MM.1S (cell line): ENCODE data around the gene TUBB4B.
A peak's percentile ranks its signal among the peaks of the same experiment; 100 is the strongest.
"Not testable (repeated sequence)": the region's sequence is repeated elsewhere in the genome, so short reads cannot be mapped to it uniquely, and the experiment has no call there.

Source experiments
- DNase-seq: peaks from one replicate; pipeline ENCODE4 v3.0.0-alpha.2; 2015
- H2AFZ ChIP-seq: fragments of 300-600 bp; sonication (generic); 2 replicates; pipeline ENCODE4 v1.6.0; 2016; ENCODE audit warnings: antibody characterized with exemption, low read length
- H3F3A ChIP-seq: fragments of 300-600 bp; sonication (generic); 2 replicates; pipeline ENCODE4 v1.6.1; 2016; ENCODE audit warnings: mild to moderate bottlenecking, antibody characterized with exemption, low read length, moderate library complexity, mixed read lengths; ENCODE audit not compliant: insufficient read depth
- H3K27ac ChIP-seq: fragments of 300-600 bp; sonication (generic); 2 replicates; pipeline ENCODE4 v1.5.1; 2016; ENCODE audit warnings: mild to moderate bottlenecking, low read length
- H3K27me3 ChIP-seq: fragments of 300-600 bp; sonication (generic); replicated peaks from 2 replicates; pipeline ENCODE4 v1.6.0; 2016; ENCODE audit warnings: low read length; ENCODE audit not compliant: insufficient read depth
- H3K36me3 ChIP-seq: fragments of 300-600 bp; sonication (generic); replicated peaks from 2 replicates; pipeline ENCODE4 v1.6.1; 2016; ENCODE audit warnings: mild to moderate bottlenecking, low read length, mixed read lengths; ENCODE audit not compliant: insufficient read depth
- H3K4me1 ChIP-seq: fragments of 300-600 bp; sonication (generic); 2 replicates; pipeline ENCODE4 v1.6.1; 2016; ENCODE audit warnings: low read length, mixed read lengths
- H3K4me2 ChIP-seq: fragments of 300-600 bp; sonication (generic); 2 replicates; pipeline ENCODE4 v1.6.0; 2016; ENCODE audit warnings: low read depth, low read length
- H3K4me3 ChIP-seq: fragments of 300-600 bp; sonication (generic); 2 replicates; pipeline ENCODE4 v1.5.1; 2016; ENCODE audit warnings: low read length, mixed read lengths
- H3K79me2 ChIP-seq: fragments of 300-600 bp; sonication (generic); 2 replicates; pipeline ENCODE4 v1.6.1; 2016; ENCODE audit warnings: mixed run types, low read length, mixed read lengths
- H3K9ac ChIP-seq: fragments of 300-600 bp; sonication (generic); 2 replicates; pipeline ENCODE4 v1.6.1; 2016; ENCODE audit warnings: low read length, mixed read lengths
- H3K9me2 ChIP-seq: fragments of 300-600 bp; sonication (generic); replicated peaks from 2 replicates; pipeline ENCODE4 v1.6.1; 2016; ENCODE audit warnings: mild to moderate bottlenecking, low read length, mixed read lengths; ENCODE audit not compliant: insufficient read depth
- H3K9me3 ChIP-seq: fragments of 300-600 bp; sonication (generic); replicated peaks from 2 replicates; pipeline ENCODE4 v1.6.1; 2016; ENCODE audit warnings: mild to moderate bottlenecking, low read length, mixed read lengths; ENCODE audit not compliant: insufficient read depth
- H4K20me1 ChIP-seq: fragments of 300-600 bp; sonication (generic); 2 replicates; pipeline ENCODE4 v1.6.1; 2016; ENCODE audit warnings: mild to moderate bottlenecking, low read length, moderate library complexity, mixed read lengths; ENCODE audit not compliant: insufficient read depth
- EZH2 ChIP-seq: fragments of 300-600 bp; sonication (generic); optimal IDR thresholded peaks from 2 replicates; pipeline ENCODE3; 2017; ENCODE audit warnings: low read depth, mild to moderate bottlenecking, antibody characterized with exemption, low read length, mixed read lengths
- EZH2phosphoT487 ChIP-seq: fragments of 300-600 bp; sonication (generic); IDR thresholded peaks from 2 replicates; pipeline ENCODE4 v1.6.1; 2018; ENCODE audit warnings: antibody characterized with exemption, low read length
- TF ChIP-seq, protein P1 (sequence below): fragments of 300-600 bp; sonication (generic); IDR thresholded peaks from 2 replicates; pipeline ENCODE4 v1.5.1; 2016; ENCODE audit warnings: antibody characterized with exemption, low read length, mixed read lengths

Gene TUBB4B

DNA sequence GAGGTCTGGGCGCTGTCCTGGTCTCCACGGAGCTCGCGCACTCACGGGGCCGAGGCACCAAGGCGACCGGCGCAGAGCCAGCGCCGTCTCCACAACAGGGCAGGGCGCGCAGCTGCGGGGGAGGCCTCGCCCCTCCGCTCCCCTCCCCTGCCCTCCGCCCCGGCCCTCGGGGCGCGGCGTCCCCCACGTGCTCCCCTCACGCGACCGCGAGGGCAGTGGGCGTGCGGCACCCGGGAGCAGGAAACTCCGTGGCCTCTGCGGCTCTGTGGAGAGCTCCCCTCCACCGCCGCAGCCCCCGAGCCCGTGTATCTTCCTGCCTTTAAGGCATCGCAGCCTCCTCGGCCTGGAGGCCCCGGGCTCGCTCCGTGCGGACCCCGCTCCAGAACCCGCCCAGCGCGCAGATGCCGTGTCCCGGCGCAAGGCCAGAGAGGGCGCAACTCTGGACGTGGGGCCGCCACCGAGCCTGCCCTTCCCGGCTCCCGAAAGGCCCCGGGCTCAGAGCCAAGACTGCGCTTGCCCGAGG lies 708 bp upstream of the TUBB4B start:
- H3F3A ChIP-seq = peaks cover 28% of the 10 kb centered on the region; the same call in 1 of the 2 replicates
- peaks cover 31% of the 10 kb centered on the region for H3K79me2 ChIP-seq
- DNase-seq = peak; percentile 70
- peak overlapping the region; percentile 92 for H3K27ac ChIP-seq
- H4K20me1 ChIP-seq = peaks cover 16% of the 10 kb centered on the region
- H3K27me3 ChIP-seq = peaks cover 8% of the 10 kb centered on the region
- no peaks in the 10 kb centered on the region; the same call in 1 of the 2 replicates for H3K36me3 ChIP-seq
- H3K9me2 ChIP-seq = no peaks in the 10 kb centered on the region
- H2AFZ ChIP-seq = peak overlapping the region; percentile 86
- peak overlapping the region; percentile 83 for H3K4me2 ChIP-seq
- peak overlapping the region; percentile 83 for H3K9ac ChIP-seq
- H3K4me1 ChIP-seq = peaks cover 19% of the 10 kb centered on the region; the same call in 1 of the 2 replicates
- H3K9me3 ChIP-seq = no peaks in the 10 kb centered on the region
- TF ChIP-seq, protein P1, sequence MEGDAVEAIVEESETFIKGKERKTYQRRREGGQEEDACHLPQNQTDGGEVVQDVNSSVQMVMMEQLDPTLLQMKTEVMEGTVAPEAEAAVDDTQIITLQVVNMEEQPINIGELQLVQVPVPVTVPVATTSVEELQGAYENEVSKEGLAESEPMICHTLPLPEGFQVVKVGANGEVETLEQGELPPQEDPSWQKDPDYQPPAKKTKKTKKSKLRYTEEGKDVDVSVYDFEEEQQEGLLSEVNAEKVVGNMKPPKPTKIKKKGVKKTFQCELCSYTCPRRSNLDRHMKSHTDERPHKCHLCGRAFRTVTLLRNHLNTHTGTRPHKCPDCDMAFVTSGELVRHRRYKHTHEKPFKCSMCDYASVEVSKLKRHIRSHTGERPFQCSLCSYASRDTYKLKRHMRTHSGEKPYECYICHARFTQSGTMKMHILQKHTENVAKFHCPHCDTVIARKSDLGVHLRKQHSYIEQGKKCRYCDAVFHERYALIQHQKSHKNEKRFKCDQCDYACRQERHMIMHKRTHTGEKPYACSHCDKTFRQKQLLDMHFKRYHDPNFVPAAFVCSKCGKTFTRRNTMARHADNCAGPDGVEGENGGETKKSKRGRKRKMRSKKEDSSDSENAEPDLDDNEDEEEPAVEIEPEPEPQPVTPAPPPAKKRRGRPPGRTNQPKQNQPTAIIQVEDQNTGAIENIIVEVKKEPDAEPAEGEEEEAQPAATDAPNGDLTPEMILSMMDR = peak; percentile 29
- TF ChIP-seq EZH2 = no peak
- H3K4me3 ChIP-seq = peak overlapping the region; percentile 93

DNA sequence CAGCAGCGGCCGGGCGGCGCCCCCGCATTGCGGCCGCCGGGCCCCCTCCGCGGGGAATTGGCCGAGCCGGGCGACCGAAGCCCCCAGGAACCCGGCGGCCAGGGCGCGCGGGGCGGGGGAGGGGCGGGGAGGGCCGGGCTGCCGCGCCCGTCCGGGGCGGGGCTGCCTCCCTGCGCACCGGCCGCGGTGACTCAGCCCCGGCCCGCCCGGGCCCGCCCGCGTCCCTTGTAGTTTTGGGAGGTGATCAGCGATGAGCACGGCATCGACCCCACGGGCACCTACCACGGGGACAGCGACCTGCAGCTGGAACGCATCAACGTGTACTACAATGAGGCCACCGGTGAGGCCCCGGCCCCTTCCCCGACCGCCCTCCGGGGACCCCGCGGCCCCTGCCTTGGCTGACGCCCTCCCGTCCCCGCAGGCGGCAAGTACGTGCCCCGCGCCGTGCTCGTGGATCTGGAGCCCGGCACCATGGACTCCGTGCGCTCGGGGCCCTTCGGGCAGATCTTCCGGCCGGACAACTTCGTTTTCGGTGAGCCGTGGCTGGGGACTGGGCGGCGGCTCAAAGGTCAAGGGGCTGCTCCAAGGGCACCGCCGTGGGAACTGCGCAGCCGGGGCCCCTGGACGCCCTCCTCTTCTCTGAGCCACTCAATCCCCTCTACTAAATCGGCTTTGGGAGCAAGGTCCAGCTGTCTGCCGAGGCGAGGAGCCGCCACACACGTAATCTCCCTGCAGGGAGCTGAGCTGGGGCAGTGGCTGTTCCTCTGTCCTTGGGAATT lies 592 bp downstream of the TUBB4B start:
- H4K20me1 ChIP-seq = peaks cover 16% of the 10 kb centered on the region
- H3K27ac ChIP-seq = peak overlapping the region; percentile 49; the same call in 1 of the 2 replicates
- no peaks in the 10 kb centered on the region for H3K9me2 ChIP-seq
- H3K36me3 ChIP-seq = no peaks in the 10 kb centered on the region; the same call in 1 of the 2 replicates
- no peak overlapping the region for H2AFZ ChIP-seq
- H3K4me3 ChIP-seq = peak overlapping the region; percentile 81
- peaks cover 28% of the 10 kb centered on the region; the same call in 1 of the 2 replicates for H3F3A ChIP-seq
- H3K9ac ChIP-seq = peak overlapping the region; percentile 82
- H3K79me2 ChIP-seq = peaks cover 31% of the 10 kb centered on the region
- TF ChIP-seq EZH2phosphoT487 (no peak), EZH2 (no peak)
- TF ChIP-seq, protein P1 = no peak
- no peaks in the 10 kb centered on the region for H3K27me3 ChIP-seq
- DNase-seq = peak; percentile 53
- no peaks in the 10 kb centered on the region for H3K9me3 ChIP-seq
- peaks cover 12% of the 10 kb centered on the region; the same call in 1 of the 2 replicates for H3K4me1 ChIP-seq
- peak overlapping the region; percentile 92 for H3K4me2 ChIP-seq

DNA sequence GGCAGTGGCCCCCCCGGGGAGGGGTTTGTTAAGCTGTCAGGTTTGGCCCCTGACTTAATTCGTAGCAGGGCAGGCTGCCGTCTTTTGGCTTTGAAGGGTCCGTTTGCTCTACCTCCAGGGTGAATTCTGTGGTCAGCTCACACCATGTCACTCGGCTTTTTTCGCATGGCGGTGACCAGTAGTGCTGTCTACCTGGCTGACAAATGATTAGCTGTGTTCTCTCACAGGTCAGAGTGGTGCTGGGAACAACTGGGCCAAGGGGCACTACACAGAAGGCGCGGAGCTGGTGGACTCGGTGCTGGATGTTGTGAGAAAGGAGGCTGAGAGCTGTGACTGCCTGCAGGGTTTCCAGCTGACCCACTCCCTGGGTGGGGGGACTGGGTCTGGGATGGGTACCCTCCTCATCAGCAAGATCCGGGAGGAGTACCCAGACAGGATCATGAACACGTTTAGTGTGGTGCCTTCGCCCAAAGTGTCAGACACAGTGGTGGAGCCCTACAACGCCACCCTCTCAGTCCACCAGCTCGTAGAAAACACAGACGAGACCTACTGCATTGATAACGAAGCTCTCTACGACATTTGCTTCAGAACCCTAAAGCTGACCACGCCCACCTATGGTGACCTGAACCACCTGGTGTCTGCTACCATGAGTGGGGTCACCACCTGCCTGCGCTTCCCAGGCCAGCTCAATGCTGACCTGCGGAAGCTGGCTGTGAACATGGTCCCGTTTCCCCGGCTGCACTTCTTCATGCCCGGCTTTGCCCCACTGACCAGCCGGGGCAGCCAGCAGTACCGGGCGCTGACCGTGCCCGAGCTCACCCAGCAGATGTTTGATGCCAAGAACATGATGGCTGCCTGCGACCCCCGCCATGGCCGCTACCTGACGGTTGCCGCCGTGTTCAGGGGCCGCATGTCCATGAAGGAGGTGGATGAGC lies 1.4 kb downstream of the TUBB4B start:
- TF ChIP-seq EZH2phosphoT487 (no peak), EZH2 (no peak)
- TF ChIP-seq, protein P1 = no peak
- Histone ChIP-seq H3K9ac (peak overlapping the region; percentile 82), H3F3A (peaks cover 28% of the 10 kb centered on the region; the same call in 1 of the 2 replicates), H3K27me3 (no peaks in the 10 kb centered on the region), H4K20me1 (peaks cover 16% of the 10 kb centered on the region), H3K79me2 (peaks cover 31% of the 10 kb centered on the region), H3K9me3 (no peaks in the 10 kb centered on the region), H3K27ac (no peak overlapping the region), H3K36me3 (no peaks in the 10 kb centered on the region; the same call in 1 of the 2 replicates), H3K4me3 (peak overlapping the region; percentile 81), H3K9me2 (no peaks in the 10 kb centered on the region), H2AFZ (no peak overlapping the region), H3K4me1 (peaks cover 10% of the 10 kb centered on the region; the same call in 1 of the 2 replicates), H3K4me2 (peak overlapping the region; percentile 92)
- no peak for DNase-seq

DNA sequence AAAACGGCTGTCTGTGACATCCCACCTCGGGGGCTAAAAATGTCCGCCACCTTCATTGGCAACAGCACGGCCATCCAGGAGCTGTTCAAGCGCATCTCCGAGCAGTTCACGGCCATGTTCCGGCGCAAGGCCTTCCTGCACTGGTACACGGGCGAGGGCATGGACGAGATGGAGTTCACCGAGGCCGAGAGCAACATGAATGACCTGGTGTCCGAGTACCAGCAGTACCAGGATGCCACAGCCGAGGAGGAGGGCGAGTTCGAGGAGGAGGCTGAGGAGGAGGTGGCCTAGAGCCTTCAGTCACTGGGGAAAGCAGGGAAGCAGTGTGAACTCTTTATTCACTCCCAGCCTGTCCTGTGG lies 2.2 kb downstream of the TUBB4B start:
- H4K20me1 ChIP-seq = peaks cover 16% of the 10 kb centered on the region
- H3K4me3 ChIP-seq, H3K9me2 ChIP-seq, H3K9ac ChIP-seq, H3K27ac ChIP-seq, H2AFZ ChIP-seq, H3K36me3 ChIP-seq, H3K4me2 ChIP-seq, DNase-seq, H3K4me1 ChIP-seq, H3K9me3 ChIP-seq, H3K27me3 ChIP-seq: not testable (repeated sequence)
- H3F3A ChIP-seq = peaks cover 28% of the 10 kb centered on the region; the same call in 1 of the 2 replicates
- H3K79me2 ChIP-seq = peaks cover 31% of the 10 kb centered on the region
